K562 (cell line): ENCODE results near the gene ODAD4. TPM values are rescaled to one million over a fixed set of nuclear protein-coding genes. Genes with fewer than 3 reads are reported as not detected.

Experiments
- ATAC-seq: fragments of 200-7000 bp; cut with Tn5 transposase; 3 replicates; pipeline ENCODE4 v1.9.1; 2020; ENCODE audit warnings: moderate library complexity
- BruUV-seq: library from RNA; stranded (reverse); fragments of 400-500 nt; replicated peaks from 2 replicates; lab custom pipeline; 2021; lab: Mats Ljungman, UMichigan
- CTCF ChIA-PET: fragments of 300-600 bp; formaldehyde crosslinking; extraction: SDS; loops from one replicate; lab custom pipeline; 2021; ENCODE audit warnings: low intra/inter-chr PET ratio; lab: Yijun Ruan, JAX
- POLR2A ChIA-PET: fragments of 300-600, 350-650 bp; sonication (Branson Sonifier 250); formaldehyde crosslinking; extraction: SDS; loops from one replicate; lab custom pipeline; 2021; ENCODE audit warnings: antibody characterized with exemption, inconsistent platforms; lab: Yijun Ruan, JAX
- DNase-seq, 4 experiments: peaks; one replicate each; pipeline versions ENCODE4 v3.0.0 to v3.0.0-alpha.2; 2011 to 2018; ENCODE audit warnings: low spot score in 3 of 4, mixed read lengths in 3 of 4; ENCODE audit errors: extremely low read depth in 1 of 4
- FAIRE-seq: peaks from 2 replicates; lab custom pipeline; 2011; peaks lifted over from hg19 to GRCh38; lab: Jason Lieb, UNC
- H2AFZ ChIP-seq: 2 replicates; pipeline ENCODE4 v1.6.0; 2011; ENCODE audit warnings: low read depth, low read length, control low read depth, inconsistent platforms
- H3K27ac ChIP-seq: fragments of 200-600 bp; 3 replicates; pipeline ENCODE4 v1.8.0; 2011; ENCODE audit warnings: low read depth, mild to moderate bottlenecking, control low read depth, inconsistent platforms, low read length, moderate library complexity, mixed read lengths; ENCODE audit errors: extremely low read depth
- H3K27me3 ChIP-seq, 2 experiments: fragments of 300-600 bp in 1 of 2; 2 replicates in 1 of 2; 3 replicates in 1 of 2; pipeline versions ENCODE4 v1.6.0 to v1.8.0; 2011; ENCODE audit warnings: inconsistent platforms in 2 of 2, low read length in 2 of 2, mild to moderate bottlenecking in 1 of 2, mixed read lengths in 1 of 2, moderate library complexity in 1 of 2; ENCODE audit not compliant: control insufficient read depth in 2 of 2, insufficient read depth in 2 of 2
- H3K36me3 ChIP-seq: fragments of 300-600 bp; 3 replicates; pipeline ENCODE4 v1.8.0; 2011; ENCODE audit warnings: mild to moderate bottlenecking, low read length, inconsistent platforms; ENCODE audit not compliant: control insufficient read depth, insufficient read depth
- H3K4me1 ChIP-seq, 2 experiments: fragments of 200-600 bp in 1 of 2; replicated peaks in 1 of 2; 2 replicates in 1 of 2; 3 replicates in 1 of 2; pipeline versions ENCODE4 v1.5.1 to v1.8.0; 2011; ENCODE audit warnings: inconsistent platforms in 2 of 2, low read length in 2 of 2, mild to moderate bottlenecking in 1 of 2, mixed read lengths in 1 of 2, moderate library complexity in 1 of 2; ENCODE audit not compliant: control insufficient read depth in 2 of 2, insufficient read depth in 2 of 2
- H3K4me2 ChIP-seq: 2 replicates; pipeline ENCODE4 v1.6.1; 2011; ENCODE audit warnings: low read length, control low read depth, inconsistent platforms, mixed read lengths; ENCODE audit not compliant: insufficient read depth
- H3K4me3 ChIP-seq: fragments of 200-600 bp; sonication (generic), shearing (Covaris generic); 2 replicates; pipeline ENCODE4 v1.5.1; 2016; ENCODE audit warnings: control low read depth, inconsistent platforms
- H3K79me2 ChIP-seq: fragments of 200-600 bp; 3 replicates; pipeline ENCODE4 v1.8.0; 2011; ENCODE audit warnings: low read length, inconsistent platforms; ENCODE audit not compliant: control insufficient read depth, insufficient read depth
- H3K9ac ChIP-seq, 2 experiments: 2 replicates each; pipeline versions ENCODE4 v1.6.0 to v1.6.1; 2011; ENCODE audit warnings: low read depth in 2 of 2, low read length in 2 of 2, control low read depth in 1 of 2, inconsistent platforms in 1 of 2, mild to moderate bottlenecking in 1 of 2, mixed read lengths in 1 of 2; ENCODE audit not compliant: insufficient read depth in 1 of 2
- H3K9me1 ChIP-seq: one replicate; pipeline ENCODE4 v1.6.0; 2011; ENCODE audit warnings: inconsistent platforms, mild to moderate bottlenecking, low read length, moderate library complexity; ENCODE audit not compliant: control insufficient read depth, insufficient read depth
- H3K9me3 ChIP-seq: replicated peaks from 2 replicates; pipeline ENCODE4 v1.5.1; 2011; ENCODE audit warnings: low read depth, low read length, inconsistent platforms; ENCODE audit not compliant: control insufficient read depth, insufficient read depth
- H4K20me1 ChIP-seq: replicated peaks from 2 replicates; pipeline ENCODE4 v1.6.1; 2011; ENCODE audit warnings: low read length, inconsistent platforms, mixed read lengths; ENCODE audit not compliant: control insufficient read depth, insufficient read depth
- ARID2 ChIP-seq: fragments of 450-650 bp; IDR thresholded peaks from 2 replicates; pipeline ENCODE4 v1.6.1; 2017; ENCODE audit warnings: antibody characterized with exemption, mild to moderate bottlenecking
- BCOR ChIP-seq: fragments of 450-650 bp; IDR thresholded peaks from 2 replicates; pipeline ENCODE4 v1.6.1; 2016
- BHLHE40 ChIP-seq: IDR thresholded peaks from 2 replicates; pipeline ENCODE4 v1.6.1; 2011; ENCODE audit warnings: low read length, improper control_type of control experiment
- CBFA2T2 ChIP-seq: fragments of 450-650 bp; conservative IDR thresholded peaks from 2 replicates; pipeline ENCODE4 v1.6.1; 2017; ENCODE audit warnings: mild to moderate bottlenecking
- EZH2 ChIP-seq: IDR thresholded peaks from 2 replicates; pipeline ENCODE4 v1.6.1; 2012; ENCODE audit warnings: low read depth, mild to moderate bottlenecking, inconsistent platforms, low read length, borderline replicate concordance
- MCM7 ChIP-seq, 2 experiments: fragments of 450-650 bp; IDR thresholded peaks; 2 replicates each; pipeline ENCODE4 v1.6.1; 2016 to 2018
- MEIS2 ChIP-seq: fragments of 450-650 bp; IDR thresholded peaks from 2 replicates; pipeline ENCODE4 v1.6.1; 2014; ENCODE audit warnings: mild to moderate bottlenecking; ENCODE audit not compliant: partially characterized antibody
- POLR2G ChIP-seq: fragments of 200-400 bp; formaldehyde crosslinking; IDR thresholded peaks from 2 replicates; pipeline ENCODE4 v1.6.1; 2017; ENCODE audit warnings: low read depth, mild to moderate bottlenecking, antibody characterized with exemption, low read length, moderate library complexity
- RBFOX2 ChIP-seq: fragments of 200-400 bp; formaldehyde crosslinking; IDR thresholded peaks from 2 replicates; pipeline ENCODE4 v1.6.1; 2017; ENCODE audit warnings: low read depth, mild to moderate bottlenecking, low read length, moderate library complexity
- RBM15 ChIP-seq: fragments of 200-400 bp; formaldehyde crosslinking; IDR thresholded peaks from 2 replicates; pipeline ENCODE4 v1.6.1; 2018; ENCODE audit warnings: mild to moderate bottlenecking, low read length, moderate library complexity; ENCODE audit not compliant: insufficient read depth
- STAT5B ChIP-seq: fragments of 250-450 bp; sonication (Bioruptor Pico); IDR thresholded peaks from 2 replicates; pipeline ENCODE4 v1.8.0; 2021; ENCODE audit warnings: mild to moderate bottlenecking, inconsistent platforms
- ZNF507 ChIP-seq: conservative IDR thresholded peaks from 2 replicates; pipeline ENCODE4 v1.6.1; 2017; ENCODE audit warnings: missing genetic modification characterization, missing compliant biosample characterization
- WGBS: fragments of 100-300 bp; shearing (Covaris generic); methylation state at CpG from one replicate; pipeline ENCODE4 v1.1.6; 2016; ENCODE audit warnings: low coverage, mixed read lengths; ENCODE audit not compliant: insufficient coverage; ENCODE audit errors: missing lambda C conversion rate; 5-methylcytosine and 5-hydroxymethylcytosine counted together
- in situ Hi-C: fragments of 300-500 bp; cut with MboI; formaldehyde crosslinking; loops from 4 replicates; pipeline ENCODE4 v1.15.0; 2018; ENCODE audit warnings: inconsistent platforms, mixed read lengths
- intact Hi-C: fragments of 100-400 bp; cut with micrococcal nuclease; formaldehyde crosslinking; loops from 2 replicates; pipeline ENCODE4 v1.14.2; 2022
- polyA plus RNA-seq, 8 experiments: library from polyadenylated mRNA; depleted of rRNA in 4 of 8; stranded (reverse) in 5 of 8; unstranded in 3 of 8; fragments of >200 nt; fragmentation: Nextera tagmentation in 2 of 8; fragmentation: Illumina TruSeq in 1 of 8; extraction: Ambion mirVana in 2 of 8; extraction: Trizol in 1 of 8; gene quantifications; 2 replicates each; pipeline versions ENCODE4 v1.2.1 to v1.2.3, GENCODE V29; 2011 to 2014; ENCODE audit warnings: inconsistent platforms in 1 of 8, missing spikeins in 1 of 8
- total RNA-seq, 7 experiments: library from RNA; depleted of rRNA in 6 of 7; stranded (reverse); fragments of >200 nt in 6 of 7; fragmentation: Illumina TruSeq in 2 of 7; extraction: Trizol in 2 of 7; gene quantifications; 2 replicates each; pipeline versions ENCODE4 v1.2.1 to v1.2.3, GENCODE V29; 2011 to 2021; ENCODE audit warnings: low replicate concordance in 1 of 7
- TF ChIP-seq, protein P1 (sequence below): fragments of 200-400 bp; formaldehyde crosslinking; IDR thresholded peaks from 2 replicates; pipeline ENCODE4 v1.6.1; 2017; ENCODE audit warnings: mild to moderate bottlenecking, low read depth, low read length, moderate library complexity

Gene ODAD4
- total and polyA plus RNA-seq, 9 of the 15 experiments (the other 6 are each of a cell fraction or from before 2014, with no cell fraction given): 0.09 to 0.98 (median 0.51) TPM

DNA sequence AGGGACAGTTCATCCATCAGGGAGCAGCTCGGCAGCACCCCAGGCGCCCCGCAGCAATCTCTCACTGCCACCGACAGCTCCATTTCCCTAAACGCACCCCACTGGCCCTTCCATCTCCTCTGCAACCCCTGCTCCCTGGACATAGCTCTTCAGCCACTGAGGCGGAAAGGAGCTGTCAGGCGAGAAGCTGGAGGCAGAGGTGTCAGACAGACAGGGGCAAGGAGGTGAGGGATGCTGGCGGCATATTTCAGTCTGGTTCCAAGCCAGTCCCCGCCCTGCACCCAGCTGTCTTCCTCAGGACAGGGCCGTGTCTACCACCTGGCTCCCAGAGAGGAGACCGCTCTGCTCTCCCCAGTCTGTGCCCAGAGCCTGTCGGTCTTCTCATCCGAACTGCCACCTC lies 21.3 kb upstream of the ODAD4 start (continued):
- TF ChIP-seq RBFOX2 (peak; percentile 22; the same call in 1 of the 2 replicates), POLR2G (peak; percentile 28; the same call in 1 of the 2 replicates), EZH2 (no peak), STAT5B (CRISPR knock-in tag) (no peak), ARID2 (no peak), CBFA2T2 (no peak), BHLHE40 (no peak), BCOR (no peak), ZNF507 (tag) (no peak), RBM15 (no peak), MEIS2 (no peak)

DNA sequence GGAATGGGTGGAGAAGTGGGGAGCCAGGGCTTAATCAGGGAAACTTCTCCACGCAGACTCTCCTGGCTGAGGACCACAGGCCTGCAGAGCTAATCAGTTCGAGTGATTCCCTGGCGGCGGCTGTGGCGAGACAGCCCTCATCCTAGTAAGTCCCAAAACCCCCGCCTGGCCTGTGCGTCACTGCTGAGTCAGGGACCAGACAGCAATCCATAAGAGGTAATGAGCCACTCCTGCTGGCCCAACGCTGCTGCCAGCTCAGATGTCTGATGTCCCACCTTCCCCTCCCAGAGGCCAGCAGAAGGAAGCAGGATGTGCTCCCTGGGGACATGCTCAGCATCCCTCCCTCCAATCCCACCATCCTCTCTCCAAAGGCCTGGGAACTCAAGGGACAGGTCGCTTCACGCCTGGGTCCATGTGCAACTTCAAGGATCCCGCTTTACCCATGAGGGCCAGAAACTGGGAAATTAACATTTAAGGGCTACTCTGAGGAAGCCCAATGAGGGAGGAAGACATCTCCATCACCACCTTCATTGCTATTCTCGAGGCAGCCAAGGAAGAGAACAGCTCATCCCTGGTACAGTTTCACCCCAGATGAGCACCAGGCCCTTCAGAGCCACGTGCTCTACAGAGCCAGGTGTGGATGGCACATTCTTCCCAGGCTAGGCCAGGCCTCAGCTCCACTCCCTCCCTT lies 19.6 kb upstream of the ODAD4 start:
- Histone ChIP-seq H3K79me2 (peaks cover 38% of the 10 kb centered on the region), H3K27ac (no peak overlapping the region), H3K9ac (peak overlapping the region in 1 of 2 experiments; percentile 8; a peak in 1 of 4 replicates), H3K4me3 (no peak overlapping the region), H3K4me2 (no peak overlapping the region), H3K9me3 (no peaks in the 10 kb centered on the region), H3K9me1 (peaks cover 10% of the 10 kb centered on the region), H3K4me1 (peaks cover 6 to 21% of the 10 kb centered on the region in 2 experiments; a peak in 4 of 5 replicates), H4K20me1 (peaks cover 25% of the 10 kb centered on the region), H2AFZ (no peak overlapping the region), H3K36me3 (peaks cover 100% of the 10 kb centered on the region), H3K27me3 (no peaks in the 10 kb centered on the region)
- WGBS: 89% methylated on average over 12 of the region's 13 CpGs
- CTCF ChIA-PET: no interaction called here
- intact Hi-C loops: no loop called here
- POLR2A ChIA-PET: interaction anchor here (1.2 to 3.5 kb wide), 2 partner anchors 8 to 23 kb away, joined by 8 to 18 read pairs; partner anchors contain the start of gene ACLY
- in situ Hi-C loops: no loop called here
- no peak for DNase-seq
- no peak for FAIRE-seq
- TF ChIP-seq, protein P1, sequence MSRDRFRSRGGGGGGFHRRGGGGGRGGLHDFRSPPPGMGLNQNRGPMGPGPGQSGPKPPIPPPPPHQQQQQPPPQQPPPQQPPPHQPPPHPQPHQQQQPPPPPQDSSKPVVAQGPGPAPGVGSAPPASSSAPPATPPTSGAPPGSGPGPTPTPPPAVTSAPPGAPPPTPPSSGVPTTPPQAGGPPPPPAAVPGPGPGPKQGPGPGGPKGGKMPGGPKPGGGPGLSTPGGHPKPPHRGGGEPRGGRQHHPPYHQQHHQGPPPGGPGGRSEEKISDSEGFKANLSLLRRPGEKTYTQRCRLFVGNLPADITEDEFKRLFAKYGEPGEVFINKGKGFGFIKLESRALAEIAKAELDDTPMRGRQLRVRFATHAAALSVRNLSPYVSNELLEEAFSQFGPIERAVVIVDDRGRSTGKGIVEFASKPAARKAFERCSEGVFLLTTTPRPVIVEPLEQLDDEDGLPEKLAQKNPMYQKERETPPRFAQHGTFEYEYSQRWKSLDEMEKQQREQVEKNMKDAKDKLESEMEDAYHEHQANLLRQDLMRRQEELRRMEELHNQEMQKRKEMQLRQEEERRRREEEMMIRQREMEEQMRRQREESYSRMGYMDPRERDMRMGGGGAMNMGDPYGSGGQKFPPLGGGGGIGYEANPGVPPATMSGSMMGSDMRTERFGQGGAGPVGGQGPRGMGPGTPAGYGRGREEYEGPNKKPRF: no peak
- no peak for TF ChIP-seq MCM7 (IDR thresholded peaks at IDR 0.05)
- TF ChIP-seq RBFOX2: peak; percentile 26; the same call in 1 of the 2 replicates
- no peak for ATAC-seq
- no TSS peak for BruUV-seq
